Duodenal mucosa (tissue), 2 donors: ENCODE results near the gene SLC39A11.

Experiments used
- H3K27ac ChIP-seq: one replicate; pipeline ENCODE4 v1.7.0; 2013; ENCODE audit warnings: low read depth, low read length
- H3K27me3 ChIP-seq, 2 donors: one replicate each; pipeline ENCODE4 v1.7.0; 2013; ENCODE audit warnings: low read length in 2 of 2, control low read depth in 1 of 2; ENCODE audit not compliant: insufficient read depth in 2 of 2, control insufficient read depth in 1 of 2
- H3K36me3 ChIP-seq, 2 donors: one replicate each; pipeline ENCODE4 v1.7.0; 2013; ENCODE audit warnings: low read length in 2 of 2, control low read depth in 1 of 2; ENCODE audit not compliant: insufficient read depth in 2 of 2, control insufficient read depth in 1 of 2
- H3K4me1 ChIP-seq, 2 donors: one replicate each; pipeline ENCODE4 v1.7.0; 2013; ENCODE audit warnings: low read length in 2 of 2, control low read depth in 1 of 2; ENCODE audit not compliant: insufficient read depth in 2 of 2, control insufficient read depth in 1 of 2
- H3K4me3 ChIP-seq, 2 donors: one replicate each; pipeline ENCODE4 v1.7.0; 2013; ENCODE audit warnings: low read length in 2 of 2, low read depth in 1 of 2
- H3K9ac ChIP-seq, 2 donors: one replicate each; pipeline ENCODE4 v1.7.0; 2013; ENCODE audit warnings: low read length in 2 of 2, low read depth in 1 of 2
- H3K9me3 ChIP-seq, 2 donors: one replicate each; pipeline ENCODE4 v1.7.0; 2013; ENCODE audit warnings: low read length in 2 of 2, control low read depth in 1 of 2; ENCODE audit not compliant: control insufficient read depth in 1 of 2

SLC39A11 gene

GRCh38 chr17:72737151-72737690 is 355.3 kb downstream of the SLC39A11 start:
- no peaks in the 10 kb centered on the region for H3K27me3 ChIP-seq
- no peak overlapping the region for H3K27ac ChIP-seq
- no peak overlapping the region for H3K4me3 ChIP-seq
- no peaks in the 10 kb centered on the region for H3K4me1 ChIP-seq
- H3K9me3 ChIP-seq, result no peaks in the 10 kb centered on the region
- H3K9ac ChIP-seq, result no peak overlapping the region
- H3K36me3 ChIP-seq, result peaks cover 0 to 4% of the 10 kb centered on the region in 2 donors

DNA sequence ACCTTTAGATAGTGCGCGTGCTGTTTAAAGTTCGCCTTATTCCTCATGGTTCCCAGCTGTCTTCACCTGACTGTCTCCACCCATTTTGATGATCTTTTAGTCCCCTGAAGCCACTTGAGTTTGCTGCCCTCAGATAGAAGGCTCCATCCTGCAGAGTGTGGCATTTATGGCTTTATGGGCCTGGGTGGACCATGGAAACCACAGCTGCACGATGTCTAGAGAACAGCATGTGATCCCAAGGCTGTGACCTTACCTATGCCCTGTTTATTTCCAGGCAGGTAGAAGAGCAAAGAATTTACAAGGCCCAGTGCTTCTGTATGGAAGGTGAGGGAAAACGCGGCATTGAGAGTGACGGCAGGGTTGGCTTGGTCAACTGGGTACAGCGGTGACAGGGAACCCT is 356.9 kb downstream of the SLC39A11 start:
- Histone ChIP-seq H3K27ac (no peak overlapping the region), H3K36me3 (peaks cover 0 to 4% of the 10 kb centered on the region in 2 donors), H3K4me3 (no peak overlapping the region)

DNA sequence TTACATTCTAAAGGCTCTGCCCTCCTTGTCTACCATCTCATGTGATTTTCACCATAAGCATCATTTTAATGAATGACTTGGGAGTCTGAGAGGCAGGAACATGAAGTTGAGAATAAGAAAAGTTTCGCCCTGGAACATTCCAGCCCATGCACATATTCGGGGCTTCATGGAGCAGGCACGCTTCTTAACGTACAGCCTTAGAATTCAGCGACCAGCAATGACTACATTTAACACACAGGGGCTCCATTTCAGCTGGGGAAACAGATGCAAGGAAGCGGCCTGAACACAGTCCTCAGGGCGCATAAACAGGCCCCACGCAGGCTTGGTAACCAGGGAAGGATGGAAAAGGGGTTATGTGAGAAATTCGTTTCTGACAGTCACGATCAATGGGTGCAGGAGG is 357.4 kb downstream of the SLC39A11 start:
- Histone ChIP-seq H3K4me3 (no peak overlapping the region), H3K9me3 (no peaks in the 10 kb centered on the region), H3K9ac (no peak overlapping the region), H3K36me3 (peaks cover 0 to 4% of the 10 kb centered on the region in 2 donors), H3K27me3 (no peaks in the 10 kb centered on the region), H3K27ac (no peak overlapping the region), H3K4me1 (peaks cover 3 to 5% of the 10 kb centered on the region in 2 donors)

More for the DNA sequence above, 356.9 kb downstream of the SLC39A11 start:
- H3K9me3 ChIP-seq, result no peaks in the 10 kb centered on the region
- H3K27me3 ChIP-seq, result no peaks in the 10 kb centered on the region
- peaks cover 0 to under 1% of the 10 kb centered on the region in 2 donors for H3K4me1 ChIP-seq
- no peak overlapping the region for H3K9ac ChIP-seq

DNA sequence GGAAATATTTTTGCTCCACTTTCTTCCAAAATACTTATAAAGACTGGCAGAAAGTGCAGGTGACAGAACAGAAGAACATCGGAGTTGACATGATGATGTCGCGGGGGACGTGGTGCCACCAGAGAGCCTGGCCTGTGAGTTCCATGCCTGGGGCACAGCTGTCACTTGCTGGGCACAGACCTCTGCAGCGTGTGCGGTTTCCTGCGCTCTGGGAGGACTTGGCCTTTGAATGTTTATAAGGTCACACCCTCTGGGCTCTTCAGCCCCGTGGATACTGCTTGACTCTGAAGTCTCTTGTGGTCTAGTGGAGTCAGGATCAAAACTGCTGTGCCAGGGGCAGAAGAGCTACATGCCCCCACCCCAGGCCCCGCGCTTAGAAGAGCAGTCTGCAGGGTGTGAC is 357.9 kb downstream of the SLC39A11 start:
- H3K9ac ChIP-seq, result no peak overlapping the region
- H3K4me1 ChIP-seq, result peaks cover 7 to 8% of the 10 kb centered on the region in 2 donors
- H3K27ac ChIP-seq, result no peak overlapping the region
- H3K9me3 ChIP-seq, result no peaks in the 10 kb centered on the region
- no peak overlapping the region for H3K4me3 ChIP-seq
- peaks cover 0 to 4% of the 10 kb centered on the region in 2 donors for H3K36me3 ChIP-seq
- no peaks in the 10 kb centered on the region for H3K27me3 ChIP-seq

DNA sequence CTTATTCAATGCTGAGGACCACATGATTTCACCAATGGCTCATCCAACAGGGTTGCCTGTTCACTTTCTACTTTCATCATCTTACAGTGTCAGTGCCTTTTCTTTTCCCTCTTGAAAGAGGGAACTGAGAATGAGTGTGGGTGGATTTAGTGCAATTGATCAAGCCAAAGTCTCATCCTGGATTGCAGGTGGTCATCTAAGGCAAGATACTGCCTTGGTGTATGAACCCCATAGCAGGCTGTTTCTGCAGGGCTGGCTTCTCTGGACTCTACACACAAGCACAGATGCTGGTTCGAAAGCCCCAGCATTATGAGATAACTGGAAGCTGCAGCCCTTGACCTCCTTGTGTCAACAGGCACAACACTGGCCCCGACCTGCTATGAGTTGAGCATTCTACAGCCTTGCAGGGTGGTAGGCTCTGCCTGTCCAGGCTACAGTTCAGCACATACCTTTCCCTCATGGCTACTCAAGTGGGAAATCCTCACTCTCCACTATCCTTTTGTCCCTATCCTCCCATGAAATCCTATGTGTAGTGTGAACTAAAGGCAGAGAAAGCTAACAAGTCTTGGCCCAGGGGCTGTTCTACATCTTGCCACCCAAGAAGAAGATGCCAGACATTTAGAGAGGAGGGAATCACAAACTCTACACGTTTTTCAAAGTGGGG is 358.7 kb downstream of the SLC39A11 start:
- Histone ChIP-seq H3K27me3 (no peaks in the 10 kb centered on the region), H3K27ac (no peak overlapping the region), H3K36me3 (peaks cover 0 to 4% of the 10 kb centered on the region in 2 donors), H3K9ac (no peak overlapping the region), H3K4me1 (peaks cover 8 to 10% of the 10 kb centered on the region in 2 donors), H3K9me3 (no peaks in the 10 kb centered on the region), H3K4me3 (no peak overlapping the region)

DNA sequence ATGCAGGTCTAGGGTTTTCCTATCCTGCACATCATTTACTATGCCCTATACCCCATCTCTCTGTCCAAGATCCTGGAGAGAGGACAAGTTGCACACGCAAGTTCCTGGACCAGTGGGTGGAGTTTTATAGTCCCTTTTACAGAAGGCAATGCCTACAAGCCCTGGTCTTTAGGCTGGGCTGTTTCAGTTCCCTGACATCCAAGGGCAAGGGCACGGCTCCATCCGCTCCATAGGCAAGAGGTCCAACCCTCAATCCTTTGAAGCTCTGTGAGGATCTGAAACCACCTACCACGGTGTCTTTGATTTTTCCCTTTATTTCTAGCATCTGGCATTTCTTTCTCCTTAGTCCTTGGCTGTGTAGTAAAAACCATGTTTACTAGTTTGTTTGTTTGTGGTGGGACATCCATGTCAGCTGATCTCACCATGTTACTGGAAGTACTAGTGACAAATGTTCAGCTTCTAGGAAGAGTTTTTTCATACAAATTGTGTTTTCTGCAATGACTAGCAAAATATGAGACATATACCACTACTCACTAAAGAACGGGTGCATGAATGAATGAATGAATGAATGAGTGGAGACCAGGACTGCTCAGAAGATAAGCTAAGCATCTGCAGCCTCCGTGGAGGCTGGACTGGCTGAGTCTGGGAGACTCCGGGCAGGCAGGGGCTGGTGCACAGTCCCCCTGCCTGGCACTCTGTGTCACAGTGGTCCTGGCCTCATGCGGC is 359.4 kb downstream of the SLC39A11 start:
- Histone ChIP-seq H3K27ac (no peak overlapping the region), H3K27me3 (no peaks in the 10 kb centered on the region), H3K36me3 (peaks cover 0 to 4% of the 10 kb centered on the region in 2 donors), H3K4me1 (peaks cover 8 to 14% of the 10 kb centered on the region in 2 donors), H3K4me3 (no peak overlapping the region), H3K9ac (no peak overlapping the region), H3K9me3 (no peaks in the 10 kb centered on the region)

GRCh38 chr17:72730077-72730476 is 362.4 kb downstream of the SLC39A11 start:
- Histone ChIP-seq H3K27ac (no peak overlapping the region), H3K9ac (peak overlapping the region in 1 of 2 donors; percentile 9), H3K27me3 (no peaks in the 10 kb centered on the region), H3K36me3 (no peaks in the 10 kb centered on the region), H3K4me1 (peaks cover 12 to 22% of the 10 kb centered on the region in 2 donors), H3K4me3 (peak overlapping the region; percentile 19 to 29), H3K9me3 (no peaks in the 10 kb centered on the region)

DNA sequence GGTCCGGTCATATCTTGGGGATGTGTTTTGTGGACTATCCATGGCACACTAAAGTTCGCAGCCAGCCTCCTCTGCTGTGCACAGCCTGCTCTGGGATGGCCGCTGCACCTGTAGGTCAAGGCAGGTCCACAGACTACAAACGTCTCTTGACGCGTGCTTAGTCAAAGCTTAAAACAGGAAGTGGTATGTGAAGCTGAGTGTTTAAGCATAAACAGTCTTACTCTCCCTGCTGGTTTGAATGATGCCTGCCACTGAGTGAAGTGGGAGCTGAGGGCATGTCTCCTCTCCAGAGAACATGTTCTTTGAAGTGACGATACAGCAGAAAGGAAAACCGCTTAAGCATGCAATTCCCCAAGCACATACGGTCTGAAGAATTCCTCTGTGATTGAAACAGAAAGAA is 365.6 kb downstream of the SLC39A11 start:
- peak overlapping the region in 1 of 2 donors; percentile 29 for H3K4me3 ChIP-seq
- peaks cover 12 to 22% of the 10 kb centered on the region in 2 donors for H3K4me1 ChIP-seq
- H3K36me3 ChIP-seq, result no peaks in the 10 kb centered on the region
- H3K9ac ChIP-seq, result peak overlapping the region in 1 of 2 donors; percentile 27
- H3K27ac ChIP-seq, result no peak overlapping the region
- no peaks in the 10 kb centered on the region for H3K27me3 ChIP-seq
- no peaks in the 10 kb centered on the region for H3K9me3 ChIP-seq

GRCh38 chr17:72725433-72726068 is 366.9 kb downstream of the SLC39A11 start:
- no peak overlapping the region for H3K4me3 ChIP-seq
- no peak overlapping the region for H3K9ac ChIP-seq
- no peaks in the 10 kb centered on the region for H3K36me3 ChIP-seq
- no peaks in the 10 kb centered on the region for H3K9me3 ChIP-seq
- H3K27ac ChIP-seq, result no peak overlapping the region
- H3K27me3 ChIP-seq, result no peaks in the 10 kb centered on the region
- peaks cover 12 to 21% of the 10 kb centered on the region in 2 donors for H3K4me1 ChIP-seq

DNA sequence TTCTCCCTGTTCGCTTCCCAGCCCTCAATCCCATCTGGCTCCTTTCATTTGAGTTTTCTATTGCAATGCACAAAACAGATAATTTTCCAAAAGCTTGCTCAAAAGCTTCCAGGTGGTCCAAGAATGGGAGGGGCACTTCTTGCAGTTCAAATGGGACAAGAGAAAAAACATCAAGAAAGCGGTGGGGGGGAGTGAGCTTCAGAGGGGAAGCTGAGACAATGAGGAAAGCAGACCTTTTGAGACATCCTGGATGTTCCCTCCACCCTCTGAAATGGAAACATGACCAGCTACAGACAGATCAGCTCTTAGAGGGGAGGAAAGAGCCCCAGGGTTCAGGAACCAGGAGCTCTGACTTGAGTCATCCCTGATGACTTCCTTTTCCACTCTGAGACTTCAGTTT is 368.2 kb downstream of the SLC39A11 start:
- Histone ChIP-seq H3K9me3 (no peaks in the 10 kb centered on the region), H3K27ac (no peak overlapping the region), H3K4me1 (peaks cover 4 to 20% of the 10 kb centered on the region in 2 donors), H3K36me3 (no peaks in the 10 kb centered on the region), H3K4me3 (no peak overlapping the region), H3K9ac (no peak overlapping the region), H3K27me3 (no peaks in the 10 kb centered on the region)
